Measurements from ENCODE around the gene SLC1A4.
"Not testable (repeated sequence)": the region's sequence is repeated elsewhere in the genome, so short reads cannot be mapped to it uniquely, and the experiment has no call there.

Gene SLC1A4

GRCh38 chr2:64995041-64995440, 5.8 kb downstream of the SLC1A4 start:
- no peak for DNase-seq

GRCh38 chr2:64996871-64997307, 7.7 kb downstream of the SLC1A4 start:
- no peak for DNase-seq

- no peak for DNase-seq
Measured at GRCh38 chr2:64998658-64999061, 9.5 kb downstream of the SLC1A4 start.

- DNase-seq, result no peak
Measured at GRCh38 chr2:64999754-65000153, 10.6 kb downstream of the SLC1A4 start.

- no peak for DNase-seq
Measured at GRCh38 chr2:65000644-65001043, 11.4 kb downstream of the SLC1A4 start.

GRCh38 chr2:65003037-65003436, 13.8 kb downstream of the SLC1A4 start:
- DNase-seq, result no peak

GRCh38 chr2:65004232-65004631, 15.0 kb downstream of the SLC1A4 start:
- DNase-seq, result not testable (repeated sequence)

- DNase-seq, result no peak
Measured at GRCh38 chr2:65013776-65014175, 24.6 kb downstream of the SLC1A4 start.

GRCh38 chr2:65015731-65016130, 26.5 kb downstream of the SLC1A4 start:
- no peak for DNase-seq

- no peak for DNase-seq
Measured at GRCh38 chr2:65016789-65017188, 27.6 kb downstream of the SLC1A4 start.

- DNase-seq, result no peak
Measured at GRCh38 chr2:65017335-65017734, 28.1 kb downstream of the SLC1A4 start.

GRCh38 chr2:65018141-65018582, 29.0 kb downstream of the SLC1A4 start:
- no peak for DNase-seq

- no peak for DNase-seq
Measured at GRCh38 chr2:65019010-65019409, 29.8 kb downstream of the SLC1A4 start.

- DNase-seq, result no peak
Measured at GRCh38 chr2:65019675-65020195, 30.5 kb downstream of the SLC1A4 start.

GRCh38 chr2:65020251-65020650, 31.1 kb downstream of the SLC1A4 start:
- not testable (repeated sequence) for DNase-seq

GRCh38 chr2:65020943-65021528, 31.8 kb downstream of the SLC1A4 start:
- DNase-seq, result no peak

- no peak for DNase-seq
Measured at GRCh38 chr2:65021709-65022108, 32.5 kb downstream of the SLC1A4 start.

- DNase-seq, result no peak
Measured at GRCh38 chr2:65022189-65022588, 33.0 kb downstream of the SLC1A4 start.

- no peak for DNase-seq
Measured at GRCh38 chr2:65023742-65024141, 34.5 kb downstream of the SLC1A4 start.

- no peak for DNase-seq
Measured at GRCh38 chr2:65024149-65024829, 35.1 kb downstream of the SLC1A4 start.

GRCh38 chr2:65025453-65026123, 36.4 kb downstream of the SLC1A4 start:
- DNase-seq, result no peak

GRCh38 chr2:65026154-65026553, 37.0 kb downstream of the SLC1A4 start:
- no peak for DNase-seq

GRCh38 chr2:65026704-65027464, 37.7 kb downstream of the SLC1A4 start:
- no peak for DNase-seq
